ENCODE results near the gene SPATA31D4. TPM values are rescaled to one million over a fixed set of nuclear protein-coding genes. Genes with fewer than 3 reads are reported as not detected.

SPATA31D4 gene
- total and polyA plus RNA-seq, 10 of the 15 experiments (the other 5 are each of a cell fraction or from before 2014, with no cell fraction given) = not detected

DNA sequence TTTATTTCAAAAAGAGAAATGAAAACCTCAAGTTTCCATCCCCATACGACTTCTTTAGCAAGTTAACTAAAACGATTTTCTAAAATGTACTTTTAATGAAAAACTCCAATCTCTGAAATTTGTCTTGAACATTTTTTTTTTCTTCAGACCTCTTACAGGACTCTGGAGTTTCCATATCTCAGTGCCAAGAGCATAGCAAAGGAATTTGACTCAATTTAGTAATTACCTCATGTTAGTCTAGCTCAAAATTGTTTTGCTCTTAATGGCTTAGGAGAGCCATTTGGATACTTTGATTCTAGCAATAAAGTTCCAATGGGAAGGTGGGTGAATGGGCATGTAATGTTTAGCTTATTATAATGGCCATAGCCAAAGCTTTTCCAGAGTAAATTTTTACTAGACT lies 26.0 kb upstream of the SPATA31D4 start:
- TF ChIP-seq CEBPB (IDR thresholded peaks at IDR 0.05; ENCODE audit: borderline replicate concordance in 1 of 2, low read depth in 2 of 2, low read length in 2 of 2) = no peak
- no peak for TF ChIP-seq HDAC6 (IDR thresholded peaks at IDR 0.05; ENCODE audit: unreplicated experiment)
- no peak for TF ChIP-seq PAX5 (IDR thresholded peaks at IDR 0.05; ENCODE audit: borderline replicate concordance, low read depth, low read length)
- TF ChIP-seq IRF4 (IDR thresholded peaks at IDR 0.05; ENCODE audit: low read depth, low read length) = no peak
- TF ChIP-seq, protein P1, sequence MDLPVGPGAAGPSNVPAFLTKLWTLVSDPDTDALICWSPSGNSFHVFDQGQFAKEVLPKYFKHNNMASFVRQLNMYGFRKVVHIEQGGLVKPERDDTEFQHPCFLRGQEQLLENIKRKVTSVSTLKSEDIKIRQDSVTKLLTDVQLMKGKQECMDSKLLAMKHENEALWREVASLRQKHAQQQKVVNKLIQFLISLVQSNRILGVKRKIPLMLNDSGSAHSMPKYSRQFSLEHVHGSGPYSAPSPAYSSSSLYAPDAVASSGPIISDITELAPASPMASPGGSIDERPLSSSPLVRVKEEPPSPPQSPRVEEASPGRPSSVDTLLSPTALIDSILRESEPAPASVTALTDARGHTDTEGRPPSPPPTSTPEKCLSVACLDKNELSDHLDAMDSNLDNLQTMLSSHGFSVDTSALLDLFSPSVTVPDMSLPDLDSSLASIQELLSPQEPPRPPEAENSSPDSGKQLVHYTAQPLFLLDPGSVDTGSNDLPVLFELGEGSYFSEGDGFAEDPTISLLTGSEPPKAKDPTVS (IDR thresholded peaks at IDR 0.05; ENCODE audit: low read depth, low read length) = no peak
- TF ChIP-seq BHLHE40 (IDR thresholded peaks at IDR 0.05; ENCODE audit: borderline replicate concordance in 1 of 2, low read depth in 2 of 2, low read length in 1 of 2) = no peak
- TF ChIP-seq, protein P2, sequence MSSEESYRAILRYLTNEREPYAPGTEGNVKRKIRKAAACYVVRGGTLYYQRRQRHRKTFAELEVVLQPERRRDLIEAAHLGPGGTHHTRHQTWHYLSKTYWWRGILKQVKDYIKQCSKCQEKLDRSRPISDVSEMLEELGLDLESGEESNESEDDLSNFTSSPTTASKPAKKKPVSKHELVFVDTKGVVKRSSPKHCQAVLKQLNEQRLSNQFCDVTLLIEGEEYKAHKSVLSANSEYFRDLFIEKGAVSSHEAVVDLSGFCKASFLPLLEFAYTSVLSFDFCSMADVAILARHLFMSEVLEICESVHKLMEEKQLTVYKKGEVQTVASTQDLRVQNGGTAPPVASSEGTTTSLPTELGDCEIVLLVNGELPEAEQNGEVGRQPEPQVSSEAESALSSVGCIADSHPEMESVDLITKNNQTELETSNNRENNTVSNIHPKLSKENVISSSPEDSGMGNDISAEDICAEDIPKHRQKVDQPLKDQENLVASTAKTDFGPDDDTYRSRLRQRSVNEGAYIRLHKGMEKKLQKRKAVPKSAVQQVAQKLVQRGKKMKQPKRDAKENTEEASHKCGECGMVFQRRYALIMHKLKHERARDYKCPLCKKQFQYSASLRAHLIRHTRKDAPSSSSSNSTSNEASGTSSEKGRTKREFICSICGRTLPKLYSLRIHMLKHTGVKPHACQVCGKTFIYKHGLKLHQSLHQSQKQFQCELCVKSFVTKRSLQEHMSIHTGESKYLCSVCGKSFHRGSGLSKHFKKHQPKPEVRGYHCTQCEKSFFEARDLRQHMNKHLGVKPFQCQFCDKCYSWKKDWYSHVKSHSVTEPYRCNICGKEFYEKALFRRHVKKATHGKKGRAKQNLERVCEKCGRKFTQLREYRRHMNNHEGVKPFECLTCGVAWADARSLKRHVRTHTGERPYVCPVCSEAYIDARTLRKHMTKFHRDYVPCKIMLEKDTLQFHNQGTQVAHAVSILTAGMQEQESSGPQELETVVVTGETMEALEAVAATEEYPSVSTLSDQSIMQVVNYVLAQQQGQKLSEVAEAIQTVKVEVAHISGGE (CRISPR knock-in tag; IDR thresholded peaks at IDR 0.05) = no peak
- no peak for TF ChIP-seq CREM (IDR thresholded peaks at IDR 0.05; ENCODE audit: low read depth)
- TF ChIP-seq BRCA1 (IDR thresholded peaks at IDR 0.05; ENCODE audit: low read depth, low read length) = no peak
- TF ChIP-seq MYC (IDR thresholded peaks at IDR 0.05; ENCODE audit: insufficient read depth, insufficient read length, insufficient replicate concordance, low read length, severe bottlenecking) = no peak
- TF ChIP-seq, protein P3, sequence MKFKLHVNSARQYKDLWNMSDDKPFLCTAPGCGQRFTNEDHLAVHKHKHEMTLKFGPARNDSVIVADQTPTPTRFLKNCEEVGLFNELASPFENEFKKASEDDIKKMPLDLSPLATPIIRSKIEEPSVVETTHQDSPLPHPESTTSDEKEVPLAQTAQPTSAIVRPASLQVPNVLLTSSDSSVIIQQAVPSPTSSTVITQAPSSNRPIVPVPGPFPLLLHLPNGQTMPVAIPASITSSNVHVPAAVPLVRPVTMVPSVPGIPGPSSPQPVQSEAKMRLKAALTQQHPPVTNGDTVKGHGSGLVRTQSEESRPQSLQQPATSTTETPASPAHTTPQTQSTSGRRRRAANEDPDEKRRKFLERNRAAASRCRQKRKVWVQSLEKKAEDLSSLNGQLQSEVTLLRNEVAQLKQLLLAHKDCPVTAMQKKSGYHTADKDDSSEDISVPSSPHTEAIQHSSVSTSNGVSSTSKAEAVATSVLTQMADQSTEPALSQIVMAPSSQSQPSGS (IDR thresholded peaks at IDR 0.05; ENCODE audit: low read length) = no peak
- TF ChIP-seq ZNF207 (IDR thresholded peaks at IDR 0.05; ENCODE audit: borderline replicate concordance) = no peak
- ChIA-PET SMC1A (ENCODE audit: uncharacterized antibody, unreplicated experiment) (no interaction called here), RAD21 (ENCODE audit: unreplicated experiment) (no interaction called here), POLR2A (no interaction called here), CTCF (no interaction called here)
- intact Hi-C loops (cut with micrococcal nuclease; ENCODE audit: unreplicated experiment) = no loop called here
- Histone ChIP-seq H3K79me2 (ENCODE audit: control insufficient read depth, insufficient read depth, low read length) (no peaks in the 10 kb centered on the region), H3K27ac (ENCODE audit: control insufficient read depth, insufficient read depth) (no peak overlapping the region), H3K4me1 (ENCODE audit: control insufficient read depth, insufficient read depth, low read length) (no peaks in the 10 kb centered on the region), H3K27me3 (replicated peaks in 1 of 2; ENCODE audit: control insufficient read depth in 2 of 2, insufficient read depth in 2 of 2, low read length in 1 of 2) (no peaks in the 10 kb centered on the region), H3K9me3 (replicated peaks; ENCODE audit: control insufficient read depth, insufficient read depth, low read length) (no peaks in the 10 kb centered on the region), H4K20me1 (ENCODE audit: control insufficient read depth, insufficient read depth) (no peaks in the 10 kb centered on the region), H3K9ac (ENCODE audit: control insufficient read depth, insufficient read depth, low read length) (no peak overlapping the region), H3K36me3 (ENCODE audit: control insufficient read depth in 2 of 2, insufficient read depth in 2 of 2, low read length in 1 of 2) (no peaks in the 10 kb centered on the region), H3K4me3 (no peak overlapping the region), H2AFZ (ENCODE audit: control insufficient read depth, low read depth, low read length) (no peak overlapping the region), H3K4me2 (ENCODE audit: control insufficient read depth, insufficient read depth) (no peak overlapping the region)
- WGBS (ENCODE audit: insufficient coverage, insufficient replicate concordance, low lambda C conversion rate, missing lambda C conversion rate) = 15% methylated on average over 2 of the region's 2 CpGs
- FAIRE-seq (no peak), DNase-seq (ENCODE audit: low read depth, low spot score) (no peak), ATAC-seq (no peak)
- in situ Hi-C loops (cut with MboI) = no loop called here
- BruUV-seq (replicated peaks) = no TSS peak
